Measurements from ENCODE around the gene DCBLD2. TPM values are rescaled to one million over a fixed set of nuclear protein-coding genes. Genes with fewer than 3 reads are reported as not detected.

DCBLD2 gene
- total RNA-seq, 1 experiment from 2014 or later = 112 TPM

- Histone ChIP-seq H4K20me1 (ENCODE audit: insufficient read depth) (no peaks in the 10 kb centered on the region), H3K9me2 (ENCODE audit: insufficient read depth) (no peaks in the 10 kb centered on the region), H3K79me2 (ENCODE audit: low read depth) (no peaks in the 10 kb centered on the region), H3K4me1 (replicated peaks; ENCODE audit: insufficient read depth) (no peaks in the 10 kb centered on the region), H3K4me2 (no peak overlapping the region), H3K36me3 (ENCODE audit: low read depth) (peaks cover 20% of the 10 kb centered on the region; the same call in 1 of the 2 replicates), H3F3A (ENCODE audit: insufficient read depth, low read depth) (peaks cover 17% of the 10 kb centered on the region; the same call in 1 of the 2 replicates), H3K4me3 (no peak overlapping the region), H3K9me3 (ENCODE audit: insufficient read depth, low read depth) (no peaks in the 10 kb centered on the region), H2AFZ (no peak overlapping the region), H3K27me3 (ENCODE audit: insufficient read depth, low read depth) (no peaks in the 10 kb centered on the region), H3K27ac (no peak overlapping the region)
- ChIA-PET POLR2A (ENCODE audit: unreplicated experiment) (no interaction called here), CTCF (no interaction called here)
- DNase-seq = no peak
- intact Hi-C loops (cut with micrococcal nuclease; ENCODE audit: unreplicated experiment) = no loop called here
- TF ChIP-seq EZH2 (IDR thresholded peaks at IDR 0.05; ENCODE audit: low read depth) = no peak
- no peak for TF ChIP-seq CTCF (conservative IDR thresholded peaks at IDR 0.05)
- BruUV-seq (replicated peaks) = no TSS peak
Observed at GRCh38 chr3:98799479-98799878, 102.0 kb downstream of the DCBLD2 start.

- Histone ChIP-seq H3K27me3 (ENCODE audit: insufficient read depth, low read depth) (no peaks in the 10 kb centered on the region), H3K4me3 (no peak overlapping the region), H3F3A (ENCODE audit: insufficient read depth, low read depth) (peaks cover 21% of the 10 kb centered on the region; the same call in 1 of the 2 replicates), H3K4me2 (no peak overlapping the region), H3K9me2 (ENCODE audit: insufficient read depth) (no peaks in the 10 kb centered on the region), H3K27ac (no peak overlapping the region), H2AFZ (no peak overlapping the region), H3K9me3 (ENCODE audit: insufficient read depth, low read depth) (no peaks in the 10 kb centered on the region), H3K4me1 (replicated peaks; ENCODE audit: insufficient read depth) (no peaks in the 10 kb centered on the region), H4K20me1 (ENCODE audit: insufficient read depth) (no peaks in the 10 kb centered on the region), H3K36me3 (ENCODE audit: low read depth) (peaks cover 20% of the 10 kb centered on the region; the same call in 1 of the 2 replicates), H3K79me2 (ENCODE audit: low read depth) (no peaks in the 10 kb centered on the region)
- no TSS peak for BruUV-seq (replicated peaks)
- TF ChIP-seq EZH2 (IDR thresholded peaks at IDR 0.05; ENCODE audit: low read depth) (no peak), CTCF (conservative IDR thresholded peaks at IDR 0.05) (no peak)
- CTCF ChIA-PET = interaction anchor here (0.7 kb wide), 1 partner anchor 993 kb away, joined by 3 read pairs; no protein-coding TSS in a partner anchor
- intact Hi-C loops (cut with micrococcal nuclease; ENCODE audit: unreplicated experiment) = no loop called here
- DNase-seq = no peak
- POLR2A ChIA-PET (ENCODE audit: unreplicated experiment) = no interaction called here
Observed at GRCh38 chr3:98798820-98799219, 102.7 kb downstream of the DCBLD2 start.

- Histone ChIP-seq H3F3A (ENCODE audit: insufficient read depth, low read depth) (peaks cover 24% of the 10 kb centered on the region; the same call in 1 of the 2 replicates), H3K79me2 (ENCODE audit: low read depth) (no peaks in the 10 kb centered on the region), H3K27me3 (ENCODE audit: insufficient read depth, low read depth) (no peaks in the 10 kb centered on the region), H3K27ac (no peak overlapping the region), H3K4me2 (no peak overlapping the region), H2AFZ (no peak overlapping the region), H3K9me2 (ENCODE audit: insufficient read depth) (peaks cover 3% of the 10 kb centered on the region; the same call in 1 of the 2 replicates), H3K4me3 (no peak overlapping the region), H3K4me1 (replicated peaks; ENCODE audit: insufficient read depth) (no peaks in the 10 kb centered on the region), H3K36me3 (ENCODE audit: low read depth) (peaks cover 20% of the 10 kb centered on the region; the same call in 1 of the 2 replicates), H3K9me3 (ENCODE audit: insufficient read depth, low read depth) (no peaks in the 10 kb centered on the region), H4K20me1 (ENCODE audit: insufficient read depth) (no peaks in the 10 kb centered on the region)
- TF ChIP-seq CTCF (conservative IDR thresholded peaks at IDR 0.05) (no peak), EZH2 (IDR thresholded peaks at IDR 0.05; ENCODE audit: low read depth) (no peak)
- no TSS peak for BruUV-seq (replicated peaks)
- intact Hi-C loops (cut with micrococcal nuclease; ENCODE audit: unreplicated experiment) = no loop called here
- CTCF ChIA-PET = no interaction called here
- POLR2A ChIA-PET (ENCODE audit: unreplicated experiment) = no interaction called here
- no peak for DNase-seq
Observed at GRCh38 chr3:98797905-98798304, 103.6 kb downstream of the DCBLD2 start.
